H54 (cell line): ENCODE measurements around the gene NRSN2.

ENCODE experiments used
- DNase-seq: peaks from one replicate; pipeline ENCODE4 v3.0.0; 2011; ENCODE audit warnings: low spot score, mixed read lengths; ENCODE audit not compliant: insufficient read length
- FAIRE-seq: peaks from 3 replicates; lab custom pipeline; 2011; peaks lifted over from hg19 to GRCh38; lab: Jason Lieb, UNC
- POLR2A ChIP-seq: IDR thresholded peaks from 2 replicates; pipeline ENCODE4 v1.6.1; 2011; ENCODE audit warnings: low read depth, mild to moderate bottlenecking, low read length

The NRSN2 gene

GRCh38 chr20:396619-397431, 49.9 kb downstream of the NRSN2 start:
- no peak for FAIRE-seq
- TF ChIP-seq POLR2A: no peak
- DNase-seq: no peak

GRCh38 chr20:397432-398237, 50.7 kb downstream of the NRSN2 start:
- no peak for DNase-seq
- no peak for FAIRE-seq
- no peak for TF ChIP-seq POLR2A

DNA sequence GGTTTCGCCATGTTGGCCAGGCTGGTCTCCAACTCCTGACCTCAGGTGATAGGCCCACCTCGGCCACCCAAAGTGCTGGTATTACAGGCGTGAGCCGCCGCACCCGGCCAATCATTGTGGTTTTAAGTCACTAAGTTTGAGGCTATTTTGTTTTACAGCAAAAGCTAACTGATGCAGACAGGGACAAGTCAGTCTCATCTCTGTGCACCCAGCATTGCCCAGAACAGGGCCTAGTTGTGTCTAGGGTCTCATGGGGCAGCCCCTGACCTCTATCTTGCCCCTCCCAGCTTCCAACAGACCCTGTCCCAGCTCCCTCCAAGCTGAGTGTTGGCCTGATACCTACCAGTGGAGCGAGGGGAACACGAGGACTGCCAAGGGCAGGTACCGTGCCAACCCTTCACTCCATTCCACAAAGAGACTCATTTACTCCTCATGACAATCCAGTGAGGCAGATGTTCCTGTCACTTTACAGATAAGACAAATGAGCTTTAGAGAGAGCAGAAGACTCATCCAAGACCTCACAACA, 52.3 kb downstream of the NRSN2 start:
- DNase-seq (no peak), FAIRE-seq (no peak)
- TF ChIP-seq POLR2A: no peak

- TF ChIP-seq POLR2A: no peak
- FAIRE-seq (no peak), DNase-seq (no peak)
Observed at GRCh38 chr20:400128-400453, 53.2 kb downstream of the NRSN2 start.

GRCh38 chr20:400454-401275, 53.8 kb downstream of the NRSN2 start:
- FAIRE-seq (no peak), DNase-seq (no peak)
- TF ChIP-seq POLR2A: no peak

DNA sequence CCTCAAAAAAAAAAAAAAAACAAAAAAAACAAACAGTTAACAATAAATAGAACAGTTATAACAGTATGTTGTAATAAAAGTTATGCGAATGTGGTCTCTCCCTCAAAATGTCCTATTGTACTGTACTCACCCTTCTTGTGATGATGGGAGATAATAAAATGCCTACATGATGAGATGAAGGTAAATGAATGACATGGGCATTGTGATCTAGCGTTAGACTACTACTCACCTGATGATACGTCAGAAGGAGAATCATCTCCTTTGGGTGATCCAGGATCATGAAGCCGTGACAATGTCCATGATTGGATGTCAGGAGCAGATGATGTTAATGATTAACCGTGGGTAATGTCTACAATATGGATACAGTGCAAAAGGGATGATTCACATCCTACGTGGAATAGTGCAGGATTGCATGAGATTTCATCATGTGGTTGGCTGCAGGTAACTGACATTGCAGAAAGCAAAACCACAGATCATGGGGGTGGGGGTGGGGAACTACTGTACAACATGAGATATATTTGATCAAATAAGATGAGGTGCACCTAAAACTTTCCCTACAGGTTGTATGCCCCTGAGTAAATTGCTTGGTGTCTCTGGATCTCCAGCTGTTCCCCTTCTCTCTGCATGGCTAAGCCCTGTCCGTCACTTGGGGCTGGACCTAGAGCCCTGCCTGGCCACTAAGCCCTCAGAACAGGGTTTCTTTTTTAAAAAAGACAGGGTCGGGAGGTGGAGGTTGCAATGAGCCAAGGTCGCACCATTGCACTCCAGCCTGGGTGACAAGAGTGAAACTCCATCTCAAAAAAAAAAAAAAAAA, 55.0 kb downstream of the NRSN2 start:
- DNase-seq: no peak
- FAIRE-seq: no peak
- TF ChIP-seq POLR2A: no peak

DNA sequence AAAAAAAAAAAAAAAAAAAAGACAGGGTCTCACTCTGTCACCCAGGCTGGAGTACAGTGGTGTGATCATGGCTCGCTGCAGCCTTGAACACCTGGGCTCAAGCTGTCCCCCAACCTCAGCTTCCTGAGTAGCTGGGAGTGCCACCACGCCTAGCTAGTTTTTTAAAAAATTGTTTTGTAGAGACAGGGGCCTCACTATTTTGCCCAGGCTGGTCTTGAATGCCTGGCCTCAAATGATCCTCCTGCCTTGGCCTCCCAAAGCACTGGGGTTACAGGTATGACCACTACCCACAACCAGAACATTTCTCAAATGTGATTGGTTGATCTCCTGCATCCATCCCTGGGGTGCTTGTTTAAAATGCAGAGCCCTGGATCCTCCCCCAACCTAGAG, 55.6 kb downstream of the NRSN2 start:
- FAIRE-seq (no peak), DNase-seq (no peak)
- TF ChIP-seq POLR2A: no peak

DNA sequence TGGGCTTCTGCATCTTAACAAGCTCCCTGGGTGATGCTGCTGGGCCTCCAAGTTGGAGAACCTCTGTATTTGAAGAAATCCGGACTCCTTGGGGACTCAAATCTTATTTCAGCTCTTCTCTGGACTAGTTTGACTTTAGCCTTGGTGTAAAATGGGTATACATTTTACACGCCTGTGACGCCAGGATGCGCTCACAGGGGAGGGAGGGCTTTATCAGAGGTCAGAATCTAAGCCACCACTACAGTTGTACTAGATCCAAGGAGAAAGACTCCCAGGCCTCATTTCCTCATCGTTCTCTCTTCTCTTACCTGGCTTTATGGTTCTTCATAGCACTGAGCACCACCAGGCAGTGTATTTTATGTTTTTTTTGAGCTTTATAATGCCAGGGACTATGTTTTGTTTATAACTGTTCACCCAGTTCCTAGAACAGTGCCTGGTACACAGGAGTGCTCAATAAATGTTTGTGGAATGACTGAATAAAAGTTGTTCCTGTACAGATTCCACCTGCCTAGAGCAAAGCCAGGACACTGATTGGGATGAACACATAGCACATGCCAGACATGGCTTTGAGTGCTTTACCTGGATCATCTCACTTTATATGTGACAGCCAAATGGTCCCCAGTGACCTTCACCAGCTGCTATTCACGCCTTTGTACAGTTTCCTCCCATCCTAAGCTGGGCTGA, 56.1 kb downstream of the NRSN2 start:
- DNase-seq (no peak), FAIRE-seq (no peak)
- TF ChIP-seq POLR2A: no peak

GRCh38 chr20:403582-403957, 56.7 kb downstream of the NRSN2 start:
- FAIRE-seq (no peak), DNase-seq (no peak)
- no peak for TF ChIP-seq POLR2A

DNA sequence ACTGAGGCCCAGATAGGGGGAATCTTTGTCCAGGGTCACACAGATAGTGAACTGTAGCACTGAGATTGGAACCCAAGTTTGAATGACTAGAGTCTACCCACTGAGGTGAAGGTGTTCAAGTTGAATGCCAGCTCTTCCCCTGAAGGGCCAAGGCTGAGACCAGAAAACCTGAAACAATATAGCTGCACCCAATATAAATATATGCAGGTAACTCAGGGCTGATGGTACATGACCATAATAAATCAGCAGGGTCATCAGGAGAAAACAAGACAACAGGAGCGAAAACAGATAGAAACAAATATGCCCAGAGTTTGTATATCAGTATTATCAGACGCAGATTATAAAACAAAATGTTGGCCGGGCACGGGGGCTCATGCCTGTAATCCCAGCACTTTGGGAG, 57.2 kb downstream of the NRSN2 start:
- no peak for TF ChIP-seq POLR2A
- no peak for DNase-seq
- no peak for FAIRE-seq
